ENCODE results near the gene AKNAD1. TPM values are rescaled to one million over a fixed set of nuclear protein-coding genes. Genes with fewer than 3 reads are reported as not detected.

AKNAD1 gene
- polyA plus RNA-seq, 1 donor (not counting 4 experiments of a cell fraction or from before 2014, with no cell fraction given), result 6.9 TPM

- H3K36me3 ChIP-seq (ENCODE audit: control insufficient read depth in 2 of 2, extremely low read depth in 1 of 2, insufficient read depth in 2 of 2, low read length in 2 of 2), result peaks cover 3 to 9% of the 10 kb centered on the region in 2 experiments
- DNase-seq (ENCODE audit: low read depth, low spot score), result no peak
- FAIRE-seq, result no peak
- TF ChIP-seq EZH2 (IDR thresholded peaks at IDR 0.05; ENCODE audit: low read length) (no peak), CTCF (optimal IDR thresholded peaks at IDR 0.05 in 1 of 3, IDR thresholded peaks at IDR 0.05 in 1 of 3, conservative IDR thresholded peaks at IDR 0.05 in 1 of 3; ENCODE audit: extremely low read depth in 1 of 3, insufficient read depth in 2 of 3, low read length in 3 of 3) (no peak)
- H3K4me2 ChIP-seq (ENCODE audit: control insufficient read depth, extremely low read depth, insufficient read depth, low read depth, low read length), result no peak overlapping the region
- no peak overlapping the region for H3K27ac ChIP-seq (ENCODE audit: control insufficient read depth, insufficient read depth, low read length)
- H3K79me2 ChIP-seq (ENCODE audit: control insufficient read depth, insufficient read depth, low read length), result peaks cover 65% of the 10 kb centered on the region
- no peak overlapping the region for H2AFZ ChIP-seq (ENCODE audit: control insufficient read depth, low read length)
- peaks cover 69% of the 10 kb centered on the region for H3K4me1 ChIP-seq (ENCODE audit: control insufficient read depth, extremely low read depth, insufficient read depth, low read length)
- H4K20me1 ChIP-seq (ENCODE audit: control insufficient read depth, extremely low read depth, insufficient read depth, low read length), result no peaks in the 10 kb centered on the region
- no peak overlapping the region for H3K4me3 ChIP-seq (ENCODE audit: control insufficient read depth in 2 of 3, extremely low read depth in 1 of 3, insufficient read depth in 2 of 3, low read depth in 1 of 3, low read length in 3 of 3)
- no peaks in the 10 kb centered on the region for H3K9me3 ChIP-seq (ENCODE audit: control insufficient read depth, low read depth, low read length)
- no peaks in the 10 kb centered on the region for H3K27me3 ChIP-seq (ENCODE audit: control insufficient read depth, extremely low read depth, insufficient read depth, low read length)
- dilution Hi-C loops (cut with MboI; ENCODE audit: extremely low pct_ligation_motif_present, low sequenced_read_pairs), result no loop called here
- H3K9me1 ChIP-seq (ENCODE audit: control insufficient read depth, extremely low read depth, insufficient read depth, low read length), result no peaks in the 10 kb centered on the region
- no peak overlapping the region for H3K9ac ChIP-seq (ENCODE audit: control insufficient read depth, extremely low read depth, insufficient read depth, low read length)
Measured at GRCh38 chr1:108893141-108893530, 36.2 kb upstream of the AKNAD1 start.

GRCh38 chr1:108892356-108893140 is 35.7 kb upstream of the AKNAD1 start:
- Histone ChIP-seq H2AFZ (ENCODE audit: control insufficient read depth, low read length) (no peak overlapping the region), H4K20me1 (ENCODE audit: control insufficient read depth, extremely low read depth, insufficient read depth, low read length) (no peaks in the 10 kb centered on the region), H3K27me3 (ENCODE audit: control insufficient read depth, extremely low read depth, insufficient read depth, low read length) (no peaks in the 10 kb centered on the region), H3K27ac (ENCODE audit: control insufficient read depth, insufficient read depth, low read length) (no peak overlapping the region), H3K9me3 (ENCODE audit: control insufficient read depth, low read depth, low read length) (no peaks in the 10 kb centered on the region), H3K4me3 (ENCODE audit: control insufficient read depth in 2 of 3, extremely low read depth in 1 of 3, insufficient read depth in 2 of 3, low read depth in 1 of 3, low read length in 3 of 3) (no peak overlapping the region), H3K4me1 (ENCODE audit: control insufficient read depth, extremely low read depth, insufficient read depth, low read length) (peaks cover 67% of the 10 kb centered on the region), H3K9me1 (ENCODE audit: control insufficient read depth, extremely low read depth, insufficient read depth, low read length) (no peaks in the 10 kb centered on the region), H3K9ac (ENCODE audit: control insufficient read depth, extremely low read depth, insufficient read depth, low read length) (no peak overlapping the region), H3K79me2 (ENCODE audit: control insufficient read depth, insufficient read depth, low read length) (peaks cover 64% of the 10 kb centered on the region), H3K4me2 (ENCODE audit: control insufficient read depth, extremely low read depth, insufficient read depth, low read depth, low read length) (no peak overlapping the region), H3K36me3 (ENCODE audit: control insufficient read depth in 2 of 2, extremely low read depth in 1 of 2, insufficient read depth in 2 of 2, low read length in 2 of 2) (peaks cover 0 to 4% of the 10 kb centered on the region in 2 experiments)
- dilution Hi-C loops (cut with MboI; ENCODE audit: extremely low pct_ligation_motif_present, low sequenced_read_pairs), result no loop called here
- no peak for TF ChIP-seq EZH2 (IDR thresholded peaks at IDR 0.05; ENCODE audit: low read length)
- TF ChIP-seq CTCF (optimal IDR thresholded peaks at IDR 0.05 in 1 of 3, IDR thresholded peaks at IDR 0.05 in 1 of 3, conservative IDR thresholded peaks at IDR 0.05 in 1 of 3; ENCODE audit: extremely low read depth in 1 of 3, insufficient read depth in 2 of 3, low read length in 3 of 3), result no peak
- FAIRE-seq, result no peak
- DNase-seq (ENCODE audit: low read depth, low spot score), result no peak
